HepG2 (cell line): Measurements from ENCODE around the gene TSPAN9. TPM values are rescaled to one million over a fixed set of nuclear protein-coding genes. Genes with fewer than 3 reads are reported as not detected.

Source experiments
- ATAC-seq: fragments of 200-7000 bp; cut with Tn5 transposase; 3 replicates; pipeline ENCODE4 v1.9.1; 2020; ENCODE audit warnings: mild to moderate bottlenecking, moderate library complexity
- BruUV-seq: library from RNA; stranded (reverse); fragments of 400-500 nt; replicated peaks from 2 replicates; lab custom pipeline; 2021; lab: Mats Ljungman, UMichigan
- CTCF ChIA-PET: fragments of 300-600 bp; formaldehyde crosslinking; extraction: SDS; loops from one replicate; lab custom pipeline; 2021; ENCODE audit warnings: low total read pairs, inconsistent platforms, low intra/inter-chr PET ratio; lab: Yijun Ruan, JAX
- POLR2A ChIA-PET: fragments of 350-600 bp; sonication (Branson Sonifier 250); formaldehyde crosslinking; loops from one replicate; lab custom pipeline; 2020; ENCODE audit warnings: antibody characterized with exemption, inconsistent platforms; lab: Yijun Ruan, JAX
- DNase-seq: peaks from one replicate; pipeline ENCODE4 v3.0.0-alpha.2; 2015; ENCODE audit warnings: low spot score
- FAIRE-seq: peaks from 3 replicates; lab custom pipeline; 2011; peaks lifted over from hg19 to GRCh38; lab: Jason Lieb, UNC
- H2AFZ ChIP-seq: one replicate; pipeline ENCODE4 v1.6.1; 2011; ENCODE audit warnings: low read length, inconsistent platforms
- H3K27ac ChIP-seq: fragments of 300-600 bp; 3 replicates; pipeline ENCODE4 v1.8.0; 2011; ENCODE audit warnings: mixed run types, mild to moderate bottlenecking, mixed read lengths, low read length, inconsistent platforms; ENCODE audit not compliant: insufficient read depth; ENCODE audit errors: extremely low read length
- H3K27me3 ChIP-seq, 2 experiments: fragments of 200-600 bp in 1 of 2; 2 replicates in 1 of 2; 3 replicates in 1 of 2; pipeline versions ENCODE4 v1.6.0 to v1.8.0; 2011; ENCODE audit warnings: low read length in 2 of 2, mild to moderate bottlenecking in 2 of 2, moderate library complexity in 2 of 2, inconsistent platforms in 1 of 2; ENCODE audit not compliant: insufficient read depth in 2 of 2, control insufficient read depth in 1 of 2
- H3K36me3 ChIP-seq, 2 experiments: fragments of 200-600 bp in 1 of 2; replicated peaks in 1 of 2; 2 replicates in 1 of 2; 3 replicates in 1 of 2; pipeline versions ENCODE4 v1.5.1 to v1.8.0; 2011; ENCODE audit warnings: low read length in 2 of 2, inconsistent platforms in 1 of 2; ENCODE audit not compliant: insufficient read depth in 2 of 2, control insufficient read depth in 1 of 2
- H3K4me1 ChIP-seq: 2 replicates; pipeline ENCODE4 v1.5.1; 2012; ENCODE audit warnings: low read length, inconsistent platforms; ENCODE audit not compliant: insufficient read depth
- H3K4me2 ChIP-seq: 2 replicates; pipeline ENCODE4 v1.6.0; 2011; ENCODE audit warnings: low read depth, low read length, inconsistent platforms
- H3K4me3 ChIP-seq, 3 experiments: fragments of 200-600 bp in 1 of 3; sonication (generic), shearing (Covaris generic) in 1 of 3; replicated peaks in 1 of 3; 2 replicates each; pipeline ENCODE4 v1.5.1; 2011 to 2016; ENCODE audit warnings: low read length in 3 of 3, inconsistent platforms in 2 of 3, low read depth in 2 of 3, mild to moderate bottlenecking in 2 of 3, control low read depth in 1 of 3, mixed read lengths in 1 of 3; ENCODE audit not compliant: insufficient read depth in 1 of 3
- H3K79me2 ChIP-seq: one replicate; pipeline ENCODE4 v1.6.1; 2011; ENCODE audit warnings: low read length, inconsistent platforms; ENCODE audit not compliant: insufficient read depth
- H3K9ac ChIP-seq: 2 replicates; pipeline ENCODE4 v1.6.0; 2011; ENCODE audit warnings: mild to moderate bottlenecking, low read depth, low read length, inconsistent platforms; ENCODE audit not compliant: insufficient read depth
- H3K9me3 ChIP-seq: 2 replicates; pipeline ENCODE4 v1.5.1; 2012; ENCODE audit warnings: mild to moderate bottlenecking, low read length
- H4K20me1 ChIP-seq: 2 replicates; pipeline ENCODE4 v1.6.0; 2011; ENCODE audit warnings: inconsistent platforms, mild to moderate bottlenecking, low read length, moderate library complexity; ENCODE audit not compliant: insufficient read depth
- AKNA ChIP-seq: sonication (generic); formaldehyde crosslinking; IDR thresholded peaks from 2 replicates; pipeline ENCODE4 v1.4.0; 2020; ENCODE audit warnings: missing genetic modification reagents, borderline replicate concordance
- FOXA3 ChIP-seq: IDR thresholded peaks from 2 replicates; pipeline ENCODE4 v1.6.1; 2016; ENCODE audit warnings: missing genetic modification reagents, missing compliant biosample characterization
- MAF1 ChIP-seq: sonication (generic); formaldehyde crosslinking; IDR thresholded peaks from 2 replicates; pipeline ENCODE4 v1.5.0; 2020; ENCODE audit warnings: missing genetic modification reagents, borderline replicate concordance
- MNT ChIP-seq: fragments of 450-650 bp; IDR thresholded peaks from 2 replicates; pipeline ENCODE4 v1.6.1; 2016
- NAIF1 ChIP-seq: sonication (generic); formaldehyde crosslinking; IDR thresholded peaks from 2 replicates; pipeline ENCODE4 v1.5.0; 2020; ENCODE audit warnings: mild to moderate bottlenecking, missing genetic modification reagents, borderline replicate concordance
- NR2F1 ChIP-seq, 2 experiments: fragments of 450-650 bp in 1 of 2; formaldehyde crosslinking in 1 of 2; IDR thresholded peaks; 2 replicates each; pipeline versions ENCODE4 v1.5.0 to v1.6.1; 2016 to 2020; ENCODE audit warnings: mild to moderate bottlenecking in 1 of 2, missing compliant biosample characterization in 1 of 2, missing genetic modification reagents in 1 of 2, moderate library complexity in 1 of 2
- RAD21 ChIP-seq: fragments of 450-650 bp; formaldehyde crosslinking; IDR thresholded peaks from 2 replicates; pipeline ENCODE4 v1.5.0; 2020; ENCODE audit warnings: mild to moderate bottlenecking
- REXO4 ChIP-seq: sonication (generic); formaldehyde crosslinking; IDR thresholded peaks from 2 replicates; pipeline ENCODE4 v1.8.0; 2022; ENCODE audit warnings: missing genetic modification reagents, mild to moderate bottlenecking, borderline replicate concordance
- SIX1 ChIP-seq: sonication (generic); formaldehyde crosslinking; IDR thresholded peaks from 2 replicates; pipeline ENCODE4 v1.4.0; 2020; ENCODE audit warnings: missing genetic modification reagents, borderline replicate concordance
- ZNF18 ChIP-seq: sonication (generic); formaldehyde crosslinking; IDR thresholded peaks from 2 replicates; pipeline ENCODE4 v1.8.0; 2022; ENCODE audit warnings: mild to moderate bottlenecking, missing genetic modification reagents; ENCODE audit not compliant: insufficient replicate concordance
- ZNF75D ChIP-seq: sonication (generic); formaldehyde crosslinking; IDR thresholded peaks from 2 replicates; pipeline ENCODE4 v1.8.1; 2023; ENCODE audit warnings: missing genetic modification reagents, mild to moderate bottlenecking, borderline replicate concordance
- WGBS: methylation state at CpG from one replicate; pipeline ENCODE4 v1.1.6; 2017; ENCODE audit warnings: low lambda C conversion rate; 5-methylcytosine and 5-hydroxymethylcytosine counted together
- in situ Hi-C: cut with HindIII; loops from 2 replicates; pipeline ENCODE4 v1.10.0; 2017; ENCODE audit warnings: low pct_unique_long_range_greater_than_20kb; ENCODE audit not compliant: extremely low pct_ligation_motif_present
- intact Hi-C: fragments of 100-400 bp; cut with micrococcal nuclease; formaldehyde crosslinking; loops from one replicate; pipeline ENCODE4 v1.10.0; 2022; ENCODE audit not compliant: unreplicated experiment
- polyA plus RNA-seq, 8 experiments: library from polyadenylated mRNA; depleted of rRNA in 3 of 8; stranded (reverse) in 7 of 8; unstranded in 1 of 8; fragments of >200 nt; fragmentation: Illumina TruSeq in 4 of 8; extraction: Trizol in 4 of 8; gene quantifications; 2 replicates each; pipeline versions ENCODE4 v1.2.1 to v1.2.3, GENCODE V29; 2011 to 2016; ENCODE audit warnings: low read depth in 4 of 8, missing spikeins in 1 of 8, mixed read lengths in 1 of 8; ENCODE audit not compliant: insufficient read depth in 1 of 8
- total RNA-seq, 5 experiments: library from RNA; depleted of rRNA; stranded (reverse); fragments of >200 nt; fragmentation: Illumina TruSeq; extraction: Trizol; gene quantifications; 2 replicates each; pipeline ENCODE4 v1.2.3, GENCODE V29; 2016; ENCODE audit warnings: low read depth in 1 of 5

The TSPAN9 gene
- total and polyA plus RNA-seq, 2 of the 13 experiments (the other 11 are each of a cell fraction or from before 2014, with no cell fraction given) = 18.1 to 42.3 TPM

- no peak for DNase-seq
- in situ Hi-C loops (loop anchor here (10.0 kb wide), 1 partner anchor 199 kb away; no protein-coding TSS in a partner anchor), intact Hi-C loops (no loop called here)
- Histone ChIP-seq H3K79me2 (peaks cover 19% of the 10 kb centered on the region), H3K4me1 (peaks cover 62% of the 10 kb centered on the region), H3K4me3 (no peak overlapping the region), H2AFZ (no peak overlapping the region), H3K9ac (no peak overlapping the region), H3K4me2 (no peak overlapping the region), H3K27me3 (peaks cover 0 to 3% of the 10 kb centered on the region in 2 experiments; a peak in 2 of 5 replicates), H3K36me3 (no peaks in the 10 kb centered on the region), H4K20me1 (no peaks in the 10 kb centered on the region), H3K9me3 (no peaks in the 10 kb centered on the region), H3K27ac (no peak overlapping the region)
- TF ChIP-seq REXO4 (no peak), AKNA (CRISPR knock-in tag) (no peak), MAF1 (CRISPR knock-in tag) (no peak), RAD21 (CRISPR knock-in tag) (no peak), NAIF1 (CRISPR knock-in tag) (no peak), NR2F1 (CRISPR knock-in tag; IDR thresholded peaks at IDR 0.05) (no peak), SIX1 (CRISPR knock-in tag) (no peak), MNT (no peak), ZNF18 (no peak), FOXA3 (CRISPR knock-in tag) (no peak), ZNF75D (CRISPR knock-in tag) (no peak)
- FAIRE-seq = no peak
- no peak for ATAC-seq
- POLR2A ChIA-PET = interaction anchor here (1.1 to 1.5 kb wide), 2 partner anchors 11 to 29 kb away, joined by 4 to 9 read pairs; no protein-coding TSS in a partner anchor
- WGBS = 96% methylated on average over 6 of the region's 6 CpGs
- CTCF ChIA-PET = no interaction called here
- no TSS peak for BruUV-seq
Measured at GRCh38 chr12:3075315-3075714, 1.9 kb upstream of the TSPAN9 start.
